ENCODE data around the gene RIBC1. TPM values are rescaled to one million over a fixed set of nuclear protein-coding genes. Genes with fewer than 3 reads are reported as not detected.

The RIBC1 gene
- polyA plus RNA-seq, 1 of the 3 experiments (the other 2 are of a cell fraction): 0.33 TPM

GRCh38 chrX:53449632-53450031 lies 27.0 kb downstream of the RIBC1 start (continued):
- TF ChIP-seq IRF3 (IDR thresholded peaks at IDR 0.05; ENCODE audit: low read depth, low read length): no peak
- no peak for TF ChIP-seq PBX3 (IDR thresholded peaks at IDR 0.05)
- no peak for TF ChIP-seq TEAD4 (IDR thresholded peaks at IDR 0.05; ENCODE audit: borderline replicate concordance, insufficient read depth)
- TF ChIP-seq CHD2 (IDR thresholded peaks at IDR 0.05; ENCODE audit: low read length, partially characterized antibody): no peak
- TF ChIP-seq FOSL2 (IDR thresholded peaks at IDR 0.05; ENCODE audit: borderline replicate concordance, low read depth): no peak
- TF ChIP-seq TCF12 (IDR thresholded peaks at IDR 0.05): no peak
- TF ChIP-seq CTCF (IDR thresholded peaks at IDR 0.05): no peak
- TF ChIP-seq JUND (IDR thresholded peaks at IDR 0.05): no peak
- no peak for TF ChIP-seq POLR2AphosphoS5 (IDR thresholded peaks at IDR 0.05; ENCODE audit: low read depth, low read length)

GRCh38 chrX:53452812-53453211 lies 30.1 kb downstream of the RIBC1 start:
- TF ChIP-seq GABPA (IDR thresholded peaks at IDR 0.05; ENCODE audit: low read depth) (no peak), FOXJ3 (CRISPR knock-in tag; IDR thresholded peaks at IDR 0.05) (no peak), USF2 (IDR thresholded peaks at IDR 0.05; ENCODE audit: borderline replicate concordance, low read depth, low read length) (no peak), RAD21 (IDR thresholded peaks at IDR 0.05; ENCODE audit: low read length) (no peak), MEF2A (IDR thresholded peaks at IDR 0.05; ENCODE audit: borderline replicate concordance, low read depth) (no peak), RFX5 (IDR thresholded peaks at IDR 0.05; ENCODE audit: low read length) (no peak), NFIC (IDR thresholded peaks at IDR 0.05; ENCODE audit: borderline replicate concordance) (no peak), REST (IDR thresholded peaks at IDR 0.05; ENCODE audit: low read depth, low read length) (no peak), GATA2 (CRISPR knock-in tag; IDR thresholded peaks at IDR 0.05) (no peak), ZBTB33 (IDR thresholded peaks at IDR 0.05; ENCODE audit: borderline replicate concordance, low read depth) (no peak), USF1 (IDR thresholded peaks at IDR 0.05; ENCODE audit: borderline replicate concordance, low read depth) (no peak), RCOR1 (IDR thresholded peaks at IDR 0.05; ENCODE audit: low read length) (no peak)
- no peaks in the 10 kb centered on the region for H3K9me2 ChIP-seq
- no peaks in the 10 kb centered on the region; the same call in 1 of the 2 replicates for H3K27me3 ChIP-seq (ENCODE audit: insufficient read depth)
- H3K79me2 ChIP-seq (ENCODE audit: insufficient read depth): no peaks in the 10 kb centered on the region
- no peak overlapping the region for H3K9ac ChIP-seq
- H3F3A ChIP-seq (replicated peaks; ENCODE audit: insufficient read depth): no peaks in the 10 kb centered on the region
- POLR2A ChIA-PET: no interaction called here
- no peak overlapping the region for H3K4me2 ChIP-seq
- CTCF ChIA-PET: interaction anchor here (0.7 to 1.9 kb wide), 6 partner anchors 12 to 204 kb away, joined by 3 to 8 read pairs (median 3); no protein-coding TSS in a partner anchor
- no peak overlapping the region for H3K27ac ChIP-seq (ENCODE audit: low read depth in 2 of 2, low read length in 1 of 2)
- no peak overlapping the region for H3K4me3 ChIP-seq (ENCODE audit: low read depth in 2 of 2, low read length in 1 of 2)
- no peaks in the 10 kb centered on the region for H4K20me1 ChIP-seq (ENCODE audit: insufficient read depth)
- H2AFZ ChIP-seq (ENCODE audit: low read depth): no peak overlapping the region
- DNase-seq: no peak
- H3K4me1 ChIP-seq (ENCODE audit: control insufficient read depth in 1 of 2, insufficient read depth in 2 of 2, low read depth in 1 of 2, low read length in 1 of 2): no peaks in the 10 kb centered on the region
- no peaks in the 10 kb centered on the region for H3K9me3 ChIP-seq
- H3K36me3 ChIP-seq (replicated peaks in 1 of 2; ENCODE audit: control insufficient read depth in 1 of 2, insufficient read depth in 2 of 2, low read length in 1 of 2): no peaks in the 10 kb centered on the region
